ENCODE results near the gene SGF29.
"Not testable (repeated sequence)": the region's sequence is repeated elsewhere in the genome, so short reads cannot be mapped to it uniquely, and the experiment has no call there.

The SGF29 gene

GRCh38 chr16:28532940-28533647 lies 20.6 kb upstream of the SGF29 start:
- no peak for DNase-seq (ENCODE audit: low read depth)

GRCh38 chr16:28534542-28535373 lies 19.0 kb upstream of the SGF29 start:
- no peak for DNase-seq (ENCODE audit: low read depth)

GRCh38 chr16:28537076-28537475 lies 16.6 kb upstream of the SGF29 start:
- DNase-seq (ENCODE audit: low read depth) = no peak

GRCh38 chr16:28537964-28538732 lies 15.6 kb upstream of the SGF29 start:
- DNase-seq (ENCODE audit: low read depth) = no peak

- DNase-seq (ENCODE audit: low read depth) = no peak
Observed at GRCh38 chr16:28538733-28539596, 14.8 kb upstream of the SGF29 start, which contains the start of gene NUPR1. Gene NUPR1 (minus strand): TSS chr16:28538974. CDS start chr16:28538907, 67 bp downstream.

- no peak for DNase-seq (ENCODE audit: low read depth)
Observed at GRCh38 chr16:28540346-28540745, 13.4 kb upstream of the SGF29 start.

GRCh38 chr16:28542646-28543045 lies 11.1 kb upstream of the SGF29 start:
- DNase-seq (ENCODE audit: low read depth) = no peak

- DNase-seq (ENCODE audit: low read depth) = no peak
Observed at GRCh38 chr16:28543072-28543471, 10.6 kb upstream of the SGF29 start.

- DNase-seq (ENCODE audit: low read depth) = no peak
Observed at GRCh38 chr16:28544998-28545397, 8.7 kb upstream of the SGF29 start.

- DNase-seq (ENCODE audit: low read depth) = not testable (repeated sequence)
Observed at GRCh38 chr16:28545964-28546363, 7.8 kb upstream of the SGF29 start.

GRCh38 chr16:28546626-28547025 lies 7.1 kb upstream of the SGF29 start:
- no peak for DNase-seq (ENCODE audit: low read depth)

GRCh38 chr16:28548306-28548802 lies 5.4 kb upstream of the SGF29 start:
- no peak for DNase-seq (ENCODE audit: low read depth)

- no peak for DNase-seq (ENCODE audit: low read depth)
Observed at GRCh38 chr16:28549301-28549899, 4.3 kb upstream of the SGF29 start.

GRCh38 chr16:28554634-28555423 lies 1.1 kb downstream of the SGF29 start:
- no peak for DNase-seq (ENCODE audit: low read depth)

GRCh38 chr16:28555561-28555960 lies 1.8 kb downstream of the SGF29 start:
- no peak for DNase-seq (ENCODE audit: low read depth)

GRCh38 chr16:28556914-28557320 lies 3.2 kb downstream of the SGF29 start:
- no peak for DNase-seq (ENCODE audit: low read depth)

GRCh38 chr16:28558456-28558855 lies 4.7 kb downstream of the SGF29 start:
- no peak for DNase-seq (ENCODE audit: low read depth)

GRCh38 chr16:28561557-28562187 lies 8.0 kb downstream of the SGF29 start:
- DNase-seq (ENCODE audit: low read depth) = no peak

GRCh38 chr16:28562199-28562598 lies 8.5 kb downstream of the SGF29 start:
- DNase-seq (ENCODE audit: low read depth) = no peak

- no peak for DNase-seq (ENCODE audit: low read depth)
Observed at GRCh38 chr16:28563218-28563617, 9.5 kb downstream of the SGF29 start.
